Activated CD8-positive, alpha-beta memory T cell treated with anti-CD3 and anti-CD28 coated beads, Interleukin-2, amount 50 U/mL, for 1 hour (primary cell): Measurements from ENCODE around the gene DSCAM.

Experiments
- DNase-seq: peaks from one replicate; pipeline ENCODE4 v3.0.0-alpha.2; 2020; ENCODE audit errors: extremely low read depth

The DSCAM gene

GRCh38 chr21:40002978-40003377 is 844.0 kb downstream of the DSCAM start:
- DNase-seq = no peak

- no peak for DNase-seq
Observed at GRCh38 chr21:39984286-39984991, 862.5 kb downstream of the DSCAM start.

- DNase-seq = no peak
Observed at GRCh38 chr21:39980241-39980820, 866.6 kb downstream of the DSCAM start.

- DNase-seq = no peak
Observed at GRCh38 chr21:39979321-39979720, 867.6 kb downstream of the DSCAM start.

- DNase-seq = no peak
Observed at GRCh38 chr21:39976800-39977199, 870.2 kb downstream of the DSCAM start.

GRCh38 chr21:39972976-39973770 is 873.8 kb downstream of the DSCAM start:
- no peak for DNase-seq

- DNase-seq = no peak
Observed at GRCh38 chr21:39972471-39972870, 874.5 kb downstream of the DSCAM start.

- DNase-seq = no peak
Observed at GRCh38 chr21:39971956-39972355, 875.0 kb downstream of the DSCAM start.

GRCh38 chr21:39969691-39970364 is 877.1 kb downstream of the DSCAM start:
- DNase-seq = no peak

- DNase-seq = no peak
Observed at GRCh38 chr21:39968010-39968409, 878.9 kb downstream of the DSCAM start.

- no peak for DNase-seq
Observed at GRCh38 chr21:39966786-39967185, 880.2 kb downstream of the DSCAM start.

GRCh38 chr21:39965026-39965425 is 881.9 kb downstream of the DSCAM start:
- no peak for DNase-seq

- DNase-seq = no peak
Observed at GRCh38 chr21:39961251-39961650, 885.7 kb downstream of the DSCAM start.
